GM13977 (cell line): Measurements from ENCODE around the gene LRCH1.

ENCODE experiments used
- DNase-seq: peaks from one replicate; pipeline ENCODE4 v3.0.0; 2012; ENCODE audit warnings: low spot score
- in situ Hi-C: fragments of 300-500 bp; cut with MboI; formaldehyde crosslinking; loops from one replicate; pipeline ENCODE4 v1.12.0; 2022; ENCODE audit warnings: low sequenced_read_pairs, low pct_unique_long_range_greater_than_20kb, mixed read lengths, inconsistent platforms; ENCODE audit not compliant: unreplicated experiment
- TF ChIP-seq, protein P1 (sequence below): IDR thresholded peaks from 2 replicates; pipeline ENCODE4 v1.5.1; 2012; ENCODE audit warnings: mild to moderate bottlenecking, control low read depth; ENCODE audit not compliant: insufficient read depth; ENCODE audit errors: extremely low read depth, missing control alignments

The LRCH1 gene

DNA sequence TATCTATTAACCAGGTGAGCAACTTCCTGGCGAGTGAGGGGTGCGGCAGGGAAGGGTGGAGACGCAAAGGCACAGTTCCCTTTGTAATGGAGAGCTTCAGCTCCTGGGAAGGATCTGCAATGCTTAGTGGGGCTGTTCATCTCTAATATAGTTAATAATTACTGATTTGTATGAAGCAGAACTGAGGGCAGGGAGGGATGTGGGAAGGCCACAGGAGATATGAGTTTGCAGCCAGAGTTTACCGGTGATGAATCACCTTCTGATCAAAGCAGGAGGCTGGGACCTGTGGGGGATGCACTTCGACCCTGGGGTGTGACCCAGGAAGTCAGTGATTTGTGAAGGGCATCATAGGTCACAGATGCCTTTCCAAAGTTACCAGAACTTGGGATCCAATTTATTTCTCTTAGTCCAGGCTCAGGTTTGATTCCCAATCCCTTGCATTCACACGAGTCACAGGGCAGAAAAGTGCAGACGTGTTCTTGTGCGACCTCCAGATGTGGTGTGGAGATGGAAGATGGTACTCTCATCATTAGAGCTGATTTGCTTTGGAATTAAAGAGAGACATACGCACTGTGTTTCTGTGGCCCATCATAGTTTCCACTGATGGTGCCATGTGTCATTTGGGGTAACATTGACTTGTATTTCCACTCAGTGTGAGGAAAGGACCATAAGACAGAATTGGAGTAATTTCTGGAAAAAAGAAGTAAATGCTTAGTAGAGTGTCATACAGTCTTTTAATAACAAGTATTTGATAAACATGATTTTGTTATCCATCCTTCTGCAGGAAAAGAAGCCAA is 55.0 kb downstream of the LRCH1 start:
- in situ Hi-C loops: no loop called here
- DNase-seq: no peak
- TF ChIP-seq, protein P1, sequence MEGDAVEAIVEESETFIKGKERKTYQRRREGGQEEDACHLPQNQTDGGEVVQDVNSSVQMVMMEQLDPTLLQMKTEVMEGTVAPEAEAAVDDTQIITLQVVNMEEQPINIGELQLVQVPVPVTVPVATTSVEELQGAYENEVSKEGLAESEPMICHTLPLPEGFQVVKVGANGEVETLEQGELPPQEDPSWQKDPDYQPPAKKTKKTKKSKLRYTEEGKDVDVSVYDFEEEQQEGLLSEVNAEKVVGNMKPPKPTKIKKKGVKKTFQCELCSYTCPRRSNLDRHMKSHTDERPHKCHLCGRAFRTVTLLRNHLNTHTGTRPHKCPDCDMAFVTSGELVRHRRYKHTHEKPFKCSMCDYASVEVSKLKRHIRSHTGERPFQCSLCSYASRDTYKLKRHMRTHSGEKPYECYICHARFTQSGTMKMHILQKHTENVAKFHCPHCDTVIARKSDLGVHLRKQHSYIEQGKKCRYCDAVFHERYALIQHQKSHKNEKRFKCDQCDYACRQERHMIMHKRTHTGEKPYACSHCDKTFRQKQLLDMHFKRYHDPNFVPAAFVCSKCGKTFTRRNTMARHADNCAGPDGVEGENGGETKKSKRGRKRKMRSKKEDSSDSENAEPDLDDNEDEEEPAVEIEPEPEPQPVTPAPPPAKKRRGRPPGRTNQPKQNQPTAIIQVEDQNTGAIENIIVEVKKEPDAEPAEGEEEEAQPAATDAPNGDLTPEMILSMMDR: no peak

DNA sequence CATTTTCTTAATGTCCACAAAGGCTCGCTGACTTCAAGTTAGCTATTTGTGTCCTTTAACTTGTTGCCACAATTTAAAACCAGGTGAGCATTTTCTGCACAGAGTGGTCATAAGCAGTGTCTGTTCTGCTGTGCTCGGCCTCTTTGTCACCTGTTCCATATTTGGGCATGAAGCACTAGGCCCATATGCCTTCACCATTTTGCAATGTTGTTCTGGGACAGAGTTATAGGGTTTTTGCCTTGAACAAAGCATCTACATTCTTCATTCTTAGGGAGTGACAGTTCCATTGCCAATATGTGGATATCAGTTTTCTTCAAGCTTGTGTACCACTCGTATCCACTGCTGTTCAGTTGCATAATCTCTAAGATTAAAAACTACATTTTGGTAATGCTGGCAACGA is 56.1 kb downstream of the LRCH1 start:
- in situ Hi-C loops: no loop called here

DNA sequence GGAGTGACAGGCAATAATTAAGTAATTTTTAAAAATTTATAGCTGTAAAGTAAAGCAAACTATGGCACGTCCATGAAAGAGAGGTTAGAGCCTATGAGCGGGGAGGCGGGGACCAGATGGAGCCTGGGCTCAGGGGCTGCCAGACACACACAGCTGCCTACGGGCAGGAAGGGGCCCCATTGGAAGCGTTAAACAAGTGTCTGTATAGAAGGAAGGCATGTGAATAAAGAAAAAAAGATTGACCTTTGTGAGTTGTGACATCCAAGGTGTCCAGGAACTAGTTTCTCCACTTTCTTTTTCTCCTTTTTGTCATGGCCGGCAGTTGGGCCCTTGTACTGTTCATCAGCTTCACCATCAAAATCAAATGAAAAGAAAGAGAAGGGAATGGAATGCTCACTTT is 56.8 kb downstream of the LRCH1 start:
- no peak for DNase-seq
- TF ChIP-seq, protein P1: no peak
- in situ Hi-C loops: no loop called here

More for the DNA sequence above, 56.1 kb downstream of the LRCH1 start:
- no peak for DNase-seq
- TF ChIP-seq, protein P1: no peak

DNA sequence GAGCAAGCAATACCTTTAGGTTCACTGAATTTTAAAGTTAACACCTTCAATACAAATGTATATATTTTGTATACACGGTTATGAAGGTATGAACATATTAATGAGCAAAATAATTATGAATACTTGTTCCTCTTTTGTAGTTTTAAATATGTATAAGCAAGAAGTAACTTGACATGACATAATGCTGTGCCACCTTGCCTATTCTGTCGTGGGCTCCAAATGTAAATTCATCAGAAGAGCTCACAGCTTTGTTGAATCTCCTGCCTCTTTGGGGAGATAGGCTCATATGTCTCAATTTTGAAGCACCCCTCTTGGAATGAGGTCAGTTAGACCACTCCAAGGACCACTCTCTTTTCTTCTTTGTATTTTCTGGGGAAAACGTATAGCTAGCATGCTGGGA is 59.3 kb downstream of the LRCH1 start:
- in situ Hi-C loops: no loop called here
- no peak for DNase-seq
- TF ChIP-seq, protein P1: no peak

DNA sequence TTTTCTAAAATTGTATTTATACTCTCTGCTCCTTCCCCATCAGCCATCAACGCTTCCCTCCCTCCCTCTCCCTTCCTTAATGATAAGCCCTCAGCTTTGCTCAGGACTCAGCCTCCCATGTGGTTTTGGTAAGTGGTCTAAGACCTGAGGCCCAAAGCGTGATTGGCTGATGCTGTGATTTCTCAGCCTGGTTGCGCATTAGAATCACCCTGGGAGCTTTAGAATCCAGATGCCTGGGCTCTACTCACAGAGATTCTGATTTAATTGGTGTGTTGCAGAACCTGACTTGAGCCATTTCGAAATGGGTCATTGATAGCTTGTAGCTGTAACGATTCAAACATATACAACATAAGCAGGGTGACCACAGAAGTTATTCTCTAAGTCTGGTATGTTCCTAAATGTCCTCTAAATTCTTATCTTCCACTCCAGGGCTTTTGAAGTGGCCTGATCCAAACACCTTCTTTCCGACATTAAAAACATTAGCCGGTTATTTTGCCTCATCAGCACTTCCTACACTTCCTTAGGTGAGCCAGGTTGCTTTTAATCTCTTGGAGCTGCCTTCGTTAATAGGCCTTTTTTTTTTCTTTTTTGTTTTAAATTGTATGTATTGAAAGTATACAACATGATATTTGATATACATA is 60.6 kb downstream of the LRCH1 start:
- no peak for DNase-seq
- TF ChIP-seq, protein P1: no peak
- in situ Hi-C loops: no loop called here

DNA sequence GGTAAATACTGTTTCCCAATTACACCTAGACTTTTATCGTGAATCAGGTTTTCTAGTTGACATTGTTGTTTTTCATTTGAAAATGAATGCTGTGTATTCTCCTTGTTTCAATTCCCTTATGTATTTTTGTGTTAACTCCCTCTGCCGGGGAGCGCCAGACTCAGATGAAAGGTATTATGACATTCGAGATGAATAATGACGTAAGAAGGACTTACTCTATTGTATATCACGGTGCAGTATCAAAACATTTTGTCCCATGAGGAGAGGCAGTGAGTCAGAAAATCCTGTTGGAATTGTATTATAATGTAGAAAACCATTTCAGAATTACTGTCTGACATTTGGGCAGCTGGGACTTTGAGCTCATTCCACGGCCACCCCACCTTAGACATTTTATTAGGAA is 61.6 kb downstream of the LRCH1 start:
- TF ChIP-seq, protein P1: no peak
- in situ Hi-C loops: no loop called here
- no peak for DNase-seq
